GM19328 (cell line): ENCODE data around the gene SLC39A11.

Experiments used
- ATAC-seq: cut with Tn5 transposase; IDR thresholded peaks from one replicate; pipeline ENCODE4 v1.9.1; 2021; ENCODE audit warnings: mild to moderate bottlenecking, moderate library complexity; ENCODE audit not compliant: unreplicated experiment

SLC39A11 gene

GRCh38 chr17:73045724-73046123 is 46.8 kb downstream of the SLC39A11 start:
- ATAC-seq = no peak

GRCh38 chr17:73043686-73044581 is 48.6 kb downstream of the SLC39A11 start:
- ATAC-seq = no peak

GRCh38 chr17:73042809-73043685 is 49.4 kb downstream of the SLC39A11 start:
- no peak for ATAC-seq

GRCh38 chr17:73042225-73042624 is 50.3 kb downstream of the SLC39A11 start:
- ATAC-seq = no peak

GRCh38 chr17:73039282-73039681 is 53.2 kb downstream of the SLC39A11 start:
- ATAC-seq = no peak

- ATAC-seq = no peak
These were observed 61.0 kb downstream of the SLC39A11 start for GRCh38 chr17:73031472-73031871.

GRCh38 chr17:73030995-73031394 is 61.5 kb downstream of the SLC39A11 start:
- no peak for ATAC-seq

- ATAC-seq = no peak
These were observed 62.0 kb downstream of the SLC39A11 start for GRCh38 chr17:73030501-73030921.

GRCh38 chr17:73029991-73030390 is 62.5 kb downstream of the SLC39A11 start:
- ATAC-seq = no peak

- no peak for ATAC-seq
These were observed 63.5 kb downstream of the SLC39A11 start for GRCh38 chr17:73029021-73029420.

GRCh38 chr17:73028299-73028755 is 64.2 kb downstream of the SLC39A11 start:
- no peak for ATAC-seq

- ATAC-seq = no peak
These were observed 65.3 kb downstream of the SLC39A11 start for GRCh38 chr17:73027130-73027741.

GRCh38 chr17:73025041-73025560 is 67.4 kb downstream of the SLC39A11 start:
- ATAC-seq = no peak

GRCh38 chr17:73023759-73024158 is 68.7 kb downstream of the SLC39A11 start:
- ATAC-seq = no peak

- ATAC-seq = no peak
These were observed 69.8 kb downstream of the SLC39A11 start for GRCh38 chr17:73022694-73023093.

GRCh38 chr17:73021771-73022170 is 70.7 kb downstream of the SLC39A11 start:
- no peak for ATAC-seq

GRCh38 chr17:73020110-73020509 is 72.4 kb downstream of the SLC39A11 start:
- no peak for ATAC-seq

- ATAC-seq = no peak
These were observed 73.9 kb downstream of the SLC39A11 start for GRCh38 chr17:73018599-73018998.

GRCh38 chr17:73017658-73018057 is 74.8 kb downstream of the SLC39A11 start:
- ATAC-seq = no peak

- ATAC-seq = no peak
These were observed 76.7 kb downstream of the SLC39A11 start for GRCh38 chr17:73015722-73016276.
